CD1c-positive myeloid dendritic cell (primary cell): Measurements from ENCODE around the gene ERP44.
"Not testable (repeated sequence)": the region's sequence is repeated elsewhere in the genome, so short reads cannot be mapped to it uniquely, and the experiment has no call there.

ENCODE experiments used
- DNase-seq: peaks from one replicate; pipeline ENCODE4 v3.0.0-alpha.2; 2016; ENCODE audit errors: extremely low spot score

Gene ERP44

DNA sequence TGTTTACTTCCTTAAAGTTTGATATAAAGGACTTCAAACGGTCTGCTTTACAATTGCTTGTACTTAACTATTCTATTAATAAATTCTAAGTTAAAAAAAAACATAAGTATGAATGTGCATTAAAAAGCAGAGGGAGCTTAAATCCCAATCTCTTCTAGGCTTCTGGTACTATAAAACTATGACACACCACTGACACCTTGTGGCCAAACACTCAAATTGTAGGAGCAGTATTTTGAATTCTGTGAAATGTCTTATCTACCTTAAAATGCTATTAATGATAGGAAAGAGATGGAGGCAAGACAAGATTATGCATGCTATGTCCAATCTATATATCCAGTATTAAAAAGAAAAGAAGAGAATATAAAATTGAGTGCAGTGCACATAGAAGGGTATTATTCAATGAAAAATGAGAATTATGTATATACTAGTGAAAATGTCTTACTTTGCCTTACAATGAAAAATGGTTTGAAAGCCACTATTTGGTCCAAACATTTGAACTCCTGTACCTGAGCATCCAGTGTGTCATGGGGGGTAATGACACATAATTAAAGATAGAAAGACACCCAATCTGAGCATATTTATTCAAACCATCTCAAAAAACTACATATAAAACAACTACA, 87.6 kb downstream of the ERP44 start:
- DNase-seq = peak; percentile 72

DNA sequence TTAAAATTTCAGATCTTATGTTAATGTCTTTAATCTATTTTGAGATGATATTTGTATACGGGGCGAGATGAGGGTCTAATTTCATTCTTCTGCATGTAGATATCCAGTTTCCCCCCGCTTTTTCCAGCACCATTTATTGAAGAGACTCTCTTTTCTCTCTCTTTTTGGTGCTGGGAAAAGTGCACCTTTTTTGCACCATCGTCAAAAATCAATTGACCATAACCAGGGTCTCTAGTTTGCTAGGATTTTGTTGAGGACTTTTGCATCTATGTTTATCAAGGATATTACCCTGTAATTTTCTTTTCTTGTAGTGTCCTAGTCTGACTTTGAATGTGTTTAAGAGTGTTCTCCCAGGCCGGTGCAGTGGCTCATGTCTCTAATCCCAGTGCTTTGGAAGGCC, 99.0 kb downstream of the ERP44 start:
- no peak for DNase-seq

DNA sequence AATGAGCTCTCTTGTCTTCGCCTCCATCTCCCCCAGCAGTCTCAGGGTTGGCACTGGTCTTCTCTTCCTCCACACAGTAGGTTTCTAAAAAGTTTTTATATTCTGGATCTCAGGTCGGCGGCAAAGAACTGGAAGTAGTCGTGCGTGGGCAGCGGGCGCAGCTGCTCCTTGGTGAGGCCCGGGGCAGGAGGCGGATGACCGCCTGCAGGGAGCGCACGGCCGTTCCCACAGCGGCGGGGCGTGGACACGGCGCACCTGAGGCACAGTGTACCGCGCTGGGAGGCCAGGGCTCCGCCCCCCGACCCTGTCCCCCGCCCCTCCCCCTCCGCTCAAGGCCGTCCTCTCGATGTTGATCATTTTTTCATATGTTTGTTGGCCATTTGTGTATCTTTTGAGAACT, 99.9 kb downstream of the ERP44 start:
- no peak for DNase-seq

DNA sequence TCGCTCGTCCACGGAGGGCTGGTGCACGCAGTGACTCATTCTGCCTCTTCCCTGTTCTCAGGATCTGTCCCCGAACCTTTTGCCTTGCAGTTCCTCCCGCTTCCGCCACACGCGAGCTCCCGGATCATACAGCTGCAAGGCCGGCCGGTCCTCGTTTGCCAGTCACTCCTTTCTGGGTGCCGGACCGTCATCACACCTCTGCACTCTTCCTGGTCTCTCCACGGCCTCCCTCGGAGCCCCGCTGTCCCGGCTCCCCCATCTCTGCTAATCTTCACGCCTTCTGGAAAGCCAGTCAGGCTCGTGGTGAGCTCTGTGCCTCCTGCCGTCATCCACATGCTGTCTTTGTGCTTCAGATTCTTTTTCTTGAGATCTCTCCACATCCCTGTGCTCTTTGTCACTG, 100.5 kb downstream of the ERP44 start:
- DNase-seq = no peak

DNA sequence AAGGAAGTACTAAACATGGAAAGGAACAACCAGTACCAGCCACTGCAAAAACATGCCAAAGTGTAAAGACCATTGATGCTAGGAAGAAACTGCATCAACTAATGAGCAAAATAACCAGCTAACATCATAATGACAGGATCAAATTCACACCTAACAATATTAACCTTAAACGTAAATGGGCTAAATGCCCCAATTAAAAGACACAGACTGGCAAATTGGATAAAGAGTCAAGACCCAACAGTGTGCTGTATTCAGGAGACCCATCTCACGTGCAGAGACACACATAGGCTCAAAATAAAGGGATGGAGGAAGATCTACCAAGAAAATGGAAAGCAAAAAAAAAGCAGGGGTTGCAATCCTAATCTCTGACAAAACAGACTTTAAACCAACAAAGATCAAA, 108.3 kb downstream of the ERP44 start:
- DNase-seq = not testable (repeated sequence)

DNA sequence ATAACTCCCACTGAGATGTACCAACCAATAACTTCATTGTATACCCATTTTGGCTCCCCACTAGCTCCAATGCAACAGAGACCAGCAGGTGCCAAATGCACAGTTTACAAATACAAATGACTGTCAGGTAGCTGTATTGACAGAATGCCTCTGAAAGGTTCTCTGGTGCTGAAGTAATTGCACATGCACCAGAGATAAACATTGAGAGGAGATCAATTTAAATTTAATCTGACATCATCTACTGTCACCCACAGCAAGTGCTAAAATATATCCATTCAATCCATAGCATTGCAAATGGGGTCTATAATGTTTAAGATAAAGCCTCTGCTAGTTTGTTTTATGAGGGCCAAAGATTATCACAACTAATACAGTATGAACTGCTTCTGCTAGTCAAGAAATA, 112.2 kb downstream of the ERP44 start:
- DNase-seq = no peak

DNA sequence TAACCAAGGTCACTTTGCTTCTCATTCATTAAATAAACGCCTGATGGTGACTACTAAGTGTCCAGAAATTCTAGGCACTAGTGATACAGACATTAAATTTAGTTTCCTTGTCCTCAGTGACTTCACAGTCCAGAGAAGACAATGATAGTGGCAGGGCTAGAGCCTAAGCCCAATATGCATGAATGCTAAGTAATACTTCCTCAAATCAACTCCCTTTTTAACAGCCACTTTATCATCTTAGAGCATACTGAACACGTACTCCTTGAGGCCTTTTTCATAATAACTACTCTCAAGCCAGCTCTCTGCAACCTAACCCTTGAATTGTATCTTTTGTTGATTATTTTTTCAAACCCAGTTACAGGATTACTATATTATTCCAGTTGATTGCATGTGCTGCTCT, 118.2 kb downstream of the ERP44 start:
- DNase-seq = no peak

DNA sequence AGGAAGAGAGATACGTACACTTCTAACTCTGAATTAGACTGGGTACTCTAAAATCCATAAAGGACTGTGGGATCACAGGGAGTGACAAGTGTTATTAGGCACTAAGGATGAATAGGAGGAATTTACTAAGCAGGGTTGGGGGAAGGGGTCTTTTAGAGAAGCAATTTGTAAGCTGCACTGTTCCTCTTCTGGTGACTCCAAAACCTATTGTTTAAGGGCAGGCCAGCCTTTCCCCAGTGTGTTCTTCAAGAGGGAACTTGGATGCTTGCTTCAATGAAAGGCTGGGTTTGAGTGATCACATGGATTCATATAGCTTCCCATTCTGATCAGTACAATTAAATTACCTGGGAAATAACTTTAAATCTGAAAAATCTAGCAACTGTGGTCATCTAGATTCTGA, 120.6 kb downstream of the ERP44 start:
- no peak for DNase-seq

DNA sequence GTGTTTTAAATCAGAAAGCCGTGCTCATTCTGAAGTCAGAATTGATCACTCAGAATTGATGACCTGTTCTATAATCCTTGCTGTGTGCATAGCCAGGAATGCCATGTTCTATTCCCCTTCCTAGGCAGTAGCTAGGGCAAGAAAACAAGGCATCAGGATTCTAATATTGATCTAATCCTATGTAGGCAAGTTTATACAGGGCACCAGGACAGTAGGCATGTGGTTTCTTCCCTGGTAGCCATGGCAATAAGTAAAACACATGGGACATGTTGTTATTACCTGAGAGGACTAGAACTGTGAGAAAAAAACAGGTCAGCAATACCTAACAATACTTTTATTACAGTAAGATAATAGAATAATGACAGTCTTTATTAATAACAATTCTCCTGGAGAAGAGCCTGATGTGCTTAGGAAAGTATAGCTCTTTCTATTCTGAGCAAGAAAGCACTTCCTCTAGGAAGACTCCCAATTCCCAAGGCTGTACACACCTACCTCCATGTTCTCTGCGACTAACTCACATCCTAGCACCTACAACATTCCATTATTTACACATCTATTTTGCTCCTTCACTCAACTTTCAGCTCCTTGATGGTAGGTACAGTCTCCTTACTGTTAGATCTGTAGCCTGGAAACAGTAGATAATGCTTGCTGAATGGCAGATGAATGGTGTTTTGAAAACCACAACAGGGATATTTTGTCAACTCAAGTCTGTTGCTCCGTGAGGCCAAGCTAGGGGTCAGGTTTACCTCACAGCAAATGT, 121.6 kb downstream of the ERP44 start:
- DNase-seq = no peak

DNA sequence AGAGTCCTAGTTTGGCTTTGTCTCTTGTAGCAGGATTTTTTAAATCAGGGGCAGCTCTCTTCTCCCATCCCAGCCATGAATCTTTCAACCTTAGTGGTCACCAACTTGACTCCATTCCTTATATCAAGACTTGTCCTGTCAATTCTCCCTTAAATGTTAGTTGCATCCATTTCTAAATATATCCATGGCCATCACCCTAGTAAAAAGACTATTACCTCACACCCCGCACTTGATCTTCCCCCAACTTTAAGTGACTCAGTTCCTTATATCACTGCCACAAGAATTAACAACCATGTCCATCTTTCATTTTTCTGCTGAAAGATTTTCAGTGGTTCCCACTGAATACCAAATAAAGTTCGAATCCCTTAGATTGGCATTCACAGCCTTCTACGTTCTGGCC, 125.3 kb downstream of the ERP44 start:
- DNase-seq = no peak

DNA sequence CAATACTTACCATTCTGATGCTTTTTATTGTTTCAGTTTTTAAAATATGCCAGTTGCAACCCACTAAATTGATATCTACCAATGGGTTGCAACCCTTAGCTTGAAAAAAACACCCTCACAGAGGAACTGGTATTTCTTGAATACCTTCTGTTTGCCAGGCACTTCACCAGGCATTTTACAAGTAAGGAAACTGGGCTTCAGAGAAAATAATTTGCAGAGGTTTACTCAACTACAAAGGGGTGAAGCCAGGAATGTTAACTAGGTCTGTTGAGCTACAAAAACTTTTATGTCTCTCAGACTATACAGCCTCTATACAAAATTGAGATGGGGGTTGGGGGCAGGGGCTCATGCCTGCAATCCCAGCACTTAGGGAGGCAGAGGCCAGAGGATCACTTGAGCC, 127.4 kb downstream of the ERP44 start:
- no peak for DNase-seq

DNA sequence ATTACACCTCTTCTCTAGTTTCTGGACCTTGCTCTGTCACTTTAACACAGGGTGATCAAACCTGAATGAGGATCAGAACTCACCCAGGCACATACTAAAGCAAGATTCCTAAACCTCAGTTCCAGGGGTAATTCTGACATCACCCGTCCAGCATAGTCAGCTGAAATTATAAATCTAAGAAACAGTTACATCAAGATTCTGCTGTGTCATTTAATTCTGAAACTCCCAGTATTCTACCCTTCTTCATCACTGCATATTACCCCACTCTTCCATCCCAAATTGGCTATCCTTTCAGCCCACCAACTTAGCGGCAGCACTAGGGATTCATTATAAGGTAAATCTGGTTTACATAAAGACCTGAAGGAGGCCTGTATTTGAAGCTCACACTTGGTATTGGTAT, 128.3 kb downstream of the ERP44 start:
- no peak for DNase-seq

DNA sequence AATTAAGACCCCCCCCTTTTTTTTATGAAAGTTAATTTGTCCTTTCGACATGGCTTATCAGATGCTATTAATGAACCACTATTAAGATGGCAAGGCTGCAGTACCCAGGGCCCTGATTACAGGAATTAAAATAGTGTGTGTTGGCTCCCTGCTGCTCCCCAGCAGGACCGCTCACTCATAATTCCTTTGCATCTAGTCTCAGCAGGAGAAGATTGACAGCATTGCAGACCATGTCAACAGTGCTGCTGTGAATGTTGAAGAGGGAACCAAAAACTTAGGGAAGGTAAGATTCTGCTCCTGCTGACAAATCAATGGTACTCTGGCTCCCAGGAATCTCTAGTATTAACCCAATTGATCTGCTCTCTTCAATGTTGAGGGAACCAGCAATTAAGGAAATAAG, 131.3 kb downstream of the ERP44 start:
- no peak for DNase-seq

DNA sequence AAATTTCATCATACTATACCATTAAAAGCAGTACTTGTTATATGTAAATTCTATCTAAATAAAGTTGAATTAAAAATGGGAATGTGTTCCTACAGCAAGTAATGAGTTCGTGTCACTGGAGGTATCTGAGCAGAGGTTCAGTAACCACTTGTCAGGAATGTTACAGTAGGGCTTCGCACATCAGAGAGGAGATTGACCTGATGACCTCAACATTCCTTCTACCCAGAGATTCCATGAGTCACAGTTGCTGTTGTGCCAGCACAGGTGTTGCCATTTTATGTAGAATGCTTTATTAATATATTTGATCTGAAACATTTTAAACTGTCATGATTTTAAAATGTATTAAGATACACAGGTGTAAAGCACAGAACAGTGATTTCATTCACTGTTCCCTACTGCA, 132.1 kb downstream of the ERP44 start:
- no peak for DNase-seq

DNA sequence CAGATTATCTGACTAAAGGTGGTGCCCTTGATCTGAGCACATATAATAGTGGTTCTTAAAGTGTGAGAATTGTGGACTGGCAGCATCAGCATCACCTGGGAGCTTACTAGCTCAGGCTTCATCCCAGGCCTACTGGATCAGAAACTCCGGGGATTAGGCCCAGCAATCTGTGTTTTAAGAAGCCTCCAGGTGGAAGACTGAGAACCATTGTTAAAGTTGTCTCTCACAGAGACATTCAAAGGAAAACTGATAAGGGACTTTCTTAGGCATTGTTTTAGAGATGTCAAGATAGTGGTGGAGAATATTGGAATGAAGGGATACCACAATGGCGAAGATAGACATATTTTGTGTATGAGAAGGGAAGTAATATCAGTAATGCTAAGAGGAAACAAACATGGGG, 132.8 kb downstream of the ERP44 start:
- DNase-seq = no peak

DNA sequence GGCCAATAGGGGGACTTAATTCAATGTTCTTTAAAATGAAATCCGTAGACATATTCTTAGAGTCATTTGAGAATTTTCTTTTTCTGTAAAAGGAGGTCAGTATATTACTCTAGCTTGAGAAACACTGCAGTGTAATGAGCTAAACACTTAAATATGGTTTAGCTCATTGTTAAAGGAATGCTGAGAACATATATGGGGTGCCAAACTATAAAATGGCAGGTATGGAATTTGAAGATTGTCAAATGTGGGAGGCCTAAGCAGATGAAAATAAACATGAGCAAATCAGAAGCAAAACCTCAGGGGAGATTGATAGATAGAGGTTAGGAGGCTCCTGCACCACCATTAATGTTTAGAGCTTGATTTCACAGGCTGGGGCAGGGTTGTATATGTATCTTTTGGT, 134.5 kb downstream of the ERP44 start:
- DNase-seq = no peak

DNA sequence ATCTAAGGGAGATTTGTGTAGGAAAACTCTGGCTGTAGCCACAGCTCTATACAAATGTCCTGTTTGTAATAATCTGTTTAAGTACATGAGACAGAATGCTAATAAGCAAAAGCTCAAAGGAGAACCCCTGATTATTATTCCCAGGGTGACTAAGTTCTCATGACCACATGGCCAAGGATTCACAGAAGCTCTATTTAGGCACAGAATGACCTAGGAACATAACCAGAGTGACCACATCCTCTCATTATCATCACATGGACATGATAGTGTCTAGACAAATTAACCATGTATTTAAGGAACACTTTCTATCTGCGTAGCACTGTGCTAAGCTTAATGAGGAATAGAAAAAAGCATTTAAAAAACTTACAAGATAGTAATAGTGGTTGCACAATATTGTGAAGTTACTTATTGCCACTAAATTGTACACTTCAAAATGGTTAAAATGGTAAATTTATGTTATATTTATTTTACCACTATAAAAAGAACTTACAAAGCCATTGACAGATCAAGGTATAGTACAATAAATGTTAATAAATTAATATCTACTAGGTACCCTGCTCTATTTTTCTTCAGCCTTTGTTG, 136.0 kb downstream of the ERP44 start:
- DNase-seq = no peak

DNA sequence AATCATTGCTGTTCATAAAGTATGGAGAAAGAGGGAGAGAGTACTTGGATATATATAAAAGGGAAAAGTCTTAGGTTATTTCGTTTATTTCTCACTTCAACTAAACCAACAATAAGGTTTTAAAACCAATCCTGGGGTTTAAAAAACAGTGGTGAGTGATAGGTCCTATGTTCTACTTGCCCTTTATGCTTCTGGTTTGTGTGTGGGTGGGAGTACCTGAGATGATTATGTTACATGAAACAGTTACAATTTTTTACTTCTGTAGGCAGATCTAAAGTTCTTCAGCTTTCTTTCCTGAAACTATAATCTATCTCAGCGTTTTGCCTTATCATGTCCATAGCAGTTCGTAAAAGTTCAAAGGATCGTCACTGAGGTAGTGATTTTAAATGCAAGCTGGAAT, 143.2 kb downstream of the ERP44 start:
- no peak for DNase-seq

DNA sequence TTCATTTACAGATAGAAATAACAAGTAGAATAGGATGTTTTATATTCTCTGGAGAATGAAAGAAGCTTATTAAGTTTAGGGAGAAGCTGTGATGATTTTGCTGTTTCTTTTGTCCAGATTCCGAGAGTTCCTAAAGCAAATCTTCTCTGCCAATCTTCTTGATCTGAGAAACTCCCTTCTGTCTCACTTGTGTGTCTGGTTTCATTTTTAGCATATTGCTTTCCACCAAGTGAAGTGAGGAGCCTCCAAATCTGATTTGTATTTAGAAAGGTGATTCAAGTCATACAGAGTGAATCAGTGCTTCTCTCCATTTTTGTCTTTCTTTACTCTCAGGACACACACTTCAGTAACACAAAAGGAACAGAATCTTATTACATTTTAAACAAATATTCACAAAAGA, 144.0 kb downstream of the ERP44 start:
- no peak for DNase-seq

DNA sequence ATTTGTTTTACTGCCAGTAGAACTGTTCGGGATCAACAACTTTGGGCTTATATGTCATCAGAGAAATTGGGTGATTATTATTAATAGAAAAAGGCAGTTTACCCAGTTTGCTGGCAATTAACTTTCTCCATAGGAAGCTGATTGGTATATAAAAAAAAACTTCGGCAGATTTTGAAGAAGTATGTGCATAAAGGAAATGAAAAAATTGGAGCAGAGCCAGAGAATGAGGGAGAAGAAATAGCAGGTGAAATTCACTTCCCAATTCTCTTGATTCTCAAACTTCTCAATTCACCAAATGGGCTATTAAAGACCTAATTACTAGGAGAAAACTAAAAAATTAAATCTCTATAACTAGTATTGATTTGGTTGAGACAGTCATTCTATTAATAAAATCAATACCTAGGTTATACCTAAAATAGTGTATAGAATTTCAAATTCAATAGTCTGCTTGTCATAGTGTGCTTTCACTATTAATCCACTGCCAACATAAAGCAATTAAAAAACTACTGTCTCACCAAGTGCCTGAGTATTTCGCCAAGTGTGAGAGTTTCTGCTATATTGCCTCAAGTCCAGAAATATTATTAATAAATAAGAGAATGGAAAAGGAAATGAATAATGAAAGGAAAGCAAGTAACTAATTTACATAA, 144.8 kb downstream of the ERP44 start:
- no peak for DNase-seq

DNA sequence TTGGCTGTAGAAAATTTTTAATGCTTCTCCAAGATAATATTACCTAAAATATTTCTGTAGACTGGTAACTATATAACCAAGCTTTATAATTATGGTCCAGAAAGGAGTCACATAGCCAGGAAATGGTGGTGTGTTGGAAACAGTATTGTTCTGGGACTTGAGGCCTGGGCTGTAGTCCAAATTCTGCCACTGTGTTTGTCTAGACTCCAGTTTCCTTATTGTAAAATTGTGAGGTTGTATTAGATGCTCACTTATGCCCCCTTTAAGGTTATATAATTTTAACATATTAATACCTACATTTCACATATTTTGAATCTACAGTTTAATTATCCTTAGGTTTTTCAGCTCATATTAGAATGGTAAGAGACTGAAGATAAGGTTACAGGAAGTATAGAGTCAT, 149.9 kb downstream of the ERP44 start:
- no peak for DNase-seq

DNA sequence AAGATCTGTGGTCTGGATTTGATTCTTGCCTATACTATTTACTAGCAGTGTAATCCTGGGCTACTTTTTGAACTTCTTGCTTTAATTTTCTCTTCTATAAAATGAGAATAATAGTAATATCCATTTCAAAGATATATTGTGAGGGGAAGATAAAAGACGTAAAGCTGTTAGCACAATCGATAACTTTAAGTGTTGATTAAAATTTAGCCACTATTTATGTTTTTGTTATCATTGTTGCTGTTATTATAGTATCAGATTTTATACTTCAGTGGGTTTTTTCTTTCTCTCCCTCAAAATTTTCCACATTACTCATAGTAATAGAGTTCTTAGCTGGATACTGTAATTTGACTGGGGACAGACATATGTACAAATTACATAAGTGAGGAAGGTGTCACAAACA, 150.3 kb downstream of the ERP44 start:
- no peak for DNase-seq

DNA sequence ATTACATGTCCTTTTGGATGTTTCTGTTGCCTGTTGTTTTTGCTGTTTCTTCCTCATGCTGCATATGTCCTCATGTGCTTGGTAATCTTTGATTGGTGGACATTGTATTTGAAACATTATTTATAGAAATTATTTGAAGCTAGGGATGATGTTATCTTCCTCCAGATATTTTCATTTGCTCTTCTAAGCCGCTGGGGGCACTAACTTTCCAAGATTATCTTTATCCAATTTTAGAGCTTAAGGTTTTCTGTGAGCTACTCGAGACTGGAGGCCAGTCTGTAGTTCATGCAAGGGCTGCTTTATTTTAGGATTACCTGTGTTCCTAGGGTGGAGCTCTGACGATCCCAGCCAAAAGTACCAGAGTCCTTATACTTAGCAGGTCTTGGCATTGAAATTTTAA, 151.4 kb downstream of the ERP44 start:
- no peak for DNase-seq
